H1 (cell line): Measurements from ENCODE around the gene TMC4. TPM values are rescaled to one million over a fixed set of nuclear protein-coding genes. Genes with fewer than 3 reads are reported as not detected.

Experiments
- CBX5 ChIP-seq: fragments of 300-800, 300-1000 bp; sonication (generic); IDR thresholded peaks from 2 replicates; pipeline ENCODE4 v1.7.1; 2016; ENCODE audit warnings: antibody characterized with exemption, low read length, low read depth
- TAF7 ChIP-seq: optimal IDR thresholded peaks from 2 replicates; pipeline ENCODE3; 2011; ENCODE audit warnings: low read depth, mild to moderate bottlenecking, inconsistent platforms, low read length, moderate library complexity, borderline replicate concordance
- TBP ChIP-seq: IDR thresholded peaks from 2 replicates; pipeline ENCODE4 v1.6.1; 2011; ENCODE audit warnings: low read depth, low read length, improper control_type of control experiment
- polyA plus RNA-seq, 7 experiments: library from polyadenylated mRNA; depleted of rRNA in 3 of 7; stranded (reverse) in 5 of 7; unstranded in 2 of 7; fragments of >200 nt in 5 of 7; fragments of 200-250 nt in 2 of 7; gene quantifications; 1 replicate in 5 of 7; 2 replicates in 1 of 7; 4 replicates in 1 of 7; pipeline versions ENCODE4 v1.2.1 to v1.2.3, GENCODE V29; 2011 to 2013; ENCODE audit warnings: missing spikeins in 2 of 7, mixed read lengths in 2 of 7
- total RNA-seq: library from RNA; stranded (reverse); fragmentation: NEBNext Ultra II Directional; extraction: Animal tissue kit (Norgen Biotek cat#: 25700); gene quantifications from 2 replicates; pipeline ENCODE4 v1.2.1, GENCODE V29; 2021

The TMC4 gene
- total and polyA plus RNA-seq, 2 of the 8 experiments (the other 6 are each of a cell fraction or from before 2014, with no cell fraction given): 5.5 to 6.3 TPM

DNA sequence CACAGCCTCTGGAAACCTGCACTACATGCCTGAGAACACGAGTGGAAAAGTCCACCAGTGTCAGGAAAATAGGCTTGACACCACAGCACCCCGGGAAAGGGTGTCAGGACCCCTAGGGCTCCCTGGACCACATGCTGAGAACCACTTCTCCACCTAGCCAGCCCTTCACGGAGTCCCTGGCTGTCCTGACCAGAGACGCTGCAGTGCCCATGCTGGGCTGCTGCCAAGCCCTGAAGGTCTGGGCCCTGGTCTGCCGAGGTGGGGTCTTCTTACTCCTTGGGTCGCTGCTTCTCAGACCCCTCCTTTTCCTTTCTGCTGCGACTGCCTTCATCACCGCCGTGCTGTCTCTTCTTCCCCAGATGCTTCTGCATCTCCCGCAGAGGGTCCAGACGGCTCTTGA is 16.5 kb downstream of the TMC4 start (continued):
- TF ChIP-seq TAF7: no peak
- TF ChIP-seq TBP: no peak
- TF ChIP-seq CBX5: no peak
